HUDEP-2 (cell line): ENCODE measurements around the gene TBPL2.

Source experiments
- DNase-seq, 76 experiments: peaks; one replicate each; lab custom pipeline; 2025; ENCODE audit not compliant: unreplicated experiment in 76 of 76; lab: John Stamatoyannopoulos, UW

The TBPL2 gene

GRCh38 chr14:55411426-55412389 lies 28.7 kb downstream of the TBPL2 start, which contains the start of gene ATG14:
Gene ATG14 (minus strand): TSS chr14:55411830. CDS start chr14:55411822, 8 bp downstream.
- peak in 72 of 76 experiments; percentile 4 to 86 (median 64) for DNase-seq

- DNase-seq, result peak in 1 of 76 experiments; percentile 7
Observed at GRCh38 chr14:55410876-55411275, 29.5 kb downstream of the TBPL2 start.

DNA sequence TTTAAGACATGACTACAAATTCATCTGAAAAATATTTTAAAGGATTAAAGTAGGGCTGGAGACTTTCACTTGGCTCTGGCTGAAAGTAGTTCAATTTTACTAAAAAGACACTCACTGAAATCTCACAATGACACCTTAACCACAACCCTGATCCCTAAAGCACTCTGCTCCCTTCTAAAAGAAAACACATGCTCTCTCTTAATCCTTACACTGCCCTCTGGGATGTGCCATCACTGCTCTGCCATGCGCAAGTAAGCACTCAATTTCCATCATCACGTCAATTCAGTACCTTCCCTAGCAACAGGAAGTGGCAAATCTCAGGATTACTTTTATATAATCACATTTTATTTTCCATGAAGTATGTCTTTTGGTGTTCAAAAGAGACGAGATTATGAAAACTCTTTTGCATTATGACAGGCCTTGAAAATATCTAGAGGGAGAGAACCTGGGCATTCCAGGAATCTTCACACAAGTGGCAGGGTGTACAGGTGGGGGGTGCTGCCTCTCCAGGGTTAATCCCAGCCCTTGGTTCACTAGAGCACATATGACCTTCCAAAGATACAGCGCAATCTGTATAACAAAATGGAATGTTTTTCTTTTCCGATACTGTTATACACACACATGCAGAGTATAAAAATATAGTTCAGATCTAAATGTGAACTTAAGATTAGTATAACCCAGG lies 36.1 kb downstream of the TBPL2 start:
- DNase-seq, result no peak

DNA sequence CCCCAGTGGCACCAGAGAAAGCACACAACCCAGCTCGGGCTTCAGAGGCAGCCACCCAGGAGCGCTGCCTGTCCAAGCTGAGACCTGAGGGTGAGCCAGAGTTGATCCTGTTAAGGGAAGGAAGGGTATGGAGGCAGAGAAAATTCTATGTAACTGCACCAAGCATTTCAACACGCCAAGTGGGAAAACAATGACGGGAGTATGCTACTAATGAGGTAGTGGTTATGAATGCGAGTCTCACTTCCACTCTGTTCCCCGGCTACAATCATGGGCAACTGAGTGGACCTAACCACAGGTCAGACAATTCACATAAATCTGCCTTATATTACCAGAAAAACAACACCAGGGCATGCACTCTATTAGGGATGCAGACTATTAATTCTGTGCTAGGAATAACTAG lies 38.7 kb downstream of the TBPL2 start:
- DNase-seq, result no peak

DNA sequence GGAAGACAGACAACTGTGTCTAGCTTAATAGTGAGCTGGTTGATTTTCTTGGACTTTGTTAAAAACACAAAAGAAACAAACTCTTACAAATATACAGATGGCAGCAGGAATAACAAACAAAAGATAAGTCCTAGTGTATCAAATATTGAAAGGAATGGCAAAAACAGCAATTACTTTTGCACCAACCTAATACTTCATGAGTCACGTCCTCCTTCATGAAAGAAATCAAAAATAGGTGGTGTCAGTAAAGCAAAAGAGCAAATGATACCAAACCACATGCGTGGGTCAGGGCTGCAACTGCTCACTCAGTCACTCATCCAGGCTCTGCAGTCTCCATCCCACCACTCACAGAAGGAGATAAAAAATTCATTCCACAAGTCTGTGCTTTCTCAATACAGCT lies 40.6 kb downstream of the TBPL2 start:
- DNase-seq, result peak in 15 of 76 experiments; percentile 6 to 56 (median 21)

- DNase-seq, result no peak
Observed at GRCh38 chr14:55399183-55399582, 41.2 kb downstream of the TBPL2 start.

GRCh38 chr14:55398679-55399078 lies 41.7 kb downstream of the TBPL2 start:
- peak in 18 of 76 experiments; percentile 8 to 50 (median 21) for DNase-seq

- DNase-seq, result no peak
Observed at GRCh38 chr14:55389330-55389729, 51.1 kb downstream of the TBPL2 start.

DNA sequence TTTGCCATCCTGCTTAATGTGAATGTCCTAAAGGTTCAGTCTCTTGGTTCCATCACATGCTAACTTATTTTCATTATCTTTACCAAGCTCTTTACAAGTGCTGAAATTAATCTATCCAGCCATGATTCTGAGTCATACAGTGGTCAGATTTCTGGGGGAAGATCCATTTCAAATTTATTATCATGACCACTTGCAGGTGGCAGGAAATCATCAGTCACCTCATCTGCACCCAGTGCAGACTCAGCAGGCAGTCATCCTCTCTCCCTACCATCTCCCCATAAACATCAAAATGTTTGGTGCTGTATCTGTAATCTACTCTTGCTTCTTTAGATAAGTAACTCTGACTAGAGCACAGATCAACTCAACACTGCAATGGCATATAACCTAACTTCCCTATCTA lies 52.3 kb downstream of the TBPL2 start:
- peak in 33 of 76 experiments; percentile 11 to 71 (median 39) for DNase-seq

DNA sequence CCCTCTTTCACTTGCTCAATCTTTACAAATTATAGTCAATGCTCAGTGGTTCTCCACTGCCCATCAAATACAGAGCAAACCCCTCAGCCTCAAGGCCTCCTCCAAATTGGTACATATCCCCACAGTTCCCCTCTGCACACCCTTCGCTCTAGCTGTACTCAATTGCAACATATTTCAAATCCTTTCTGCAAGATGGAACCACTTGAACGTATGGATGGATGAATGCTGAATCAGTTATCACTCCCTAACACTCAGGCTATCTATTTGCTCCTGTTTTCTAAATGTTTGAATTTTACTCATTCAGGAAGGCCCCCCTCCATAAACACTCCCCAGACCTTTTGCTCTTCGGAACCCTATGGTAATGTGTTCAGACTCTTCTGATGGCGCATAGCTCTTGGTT lies 53.3 kb downstream of the TBPL2 start:
- DNase-seq, result no peak

DNA sequence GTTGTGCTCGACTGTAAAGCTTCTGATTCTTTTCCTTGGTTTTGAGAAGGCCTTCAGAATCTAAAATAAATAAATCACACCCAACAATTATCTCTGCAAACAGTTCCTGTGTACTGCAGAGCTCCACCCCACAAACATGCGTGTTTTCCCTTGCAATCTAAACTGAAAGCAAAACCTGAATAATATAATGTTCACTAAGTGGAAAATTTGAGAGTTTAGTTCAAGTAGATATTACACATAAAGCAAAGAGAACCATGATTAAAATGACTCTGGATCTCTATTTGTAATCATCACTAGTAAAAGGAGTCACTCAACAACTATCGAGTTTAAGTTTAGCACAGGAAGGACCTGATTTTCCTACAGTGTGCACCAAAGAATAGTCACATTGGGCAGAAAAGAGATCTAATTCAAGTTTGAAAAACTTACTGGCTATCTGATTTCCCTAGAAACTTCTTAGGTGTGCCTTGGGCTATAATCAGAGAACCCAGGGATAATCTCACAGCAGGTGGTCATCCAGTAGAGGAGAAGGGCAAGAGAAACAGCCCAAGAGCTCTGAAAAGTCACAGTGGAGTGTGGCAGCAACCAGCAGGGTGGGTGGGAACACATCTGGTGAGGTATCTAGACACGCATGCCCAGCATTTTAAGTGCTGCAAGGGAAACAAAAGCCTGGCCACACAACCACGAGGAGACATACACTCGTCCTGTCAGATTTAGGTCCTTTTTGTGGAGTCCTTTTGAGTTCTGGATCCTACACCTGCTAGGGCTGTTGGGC lies 54.2 kb downstream of the TBPL2 start:
- DNase-seq, result peak in 3 of 76 experiments; percentile 4 to 25 (median 23)

DNA sequence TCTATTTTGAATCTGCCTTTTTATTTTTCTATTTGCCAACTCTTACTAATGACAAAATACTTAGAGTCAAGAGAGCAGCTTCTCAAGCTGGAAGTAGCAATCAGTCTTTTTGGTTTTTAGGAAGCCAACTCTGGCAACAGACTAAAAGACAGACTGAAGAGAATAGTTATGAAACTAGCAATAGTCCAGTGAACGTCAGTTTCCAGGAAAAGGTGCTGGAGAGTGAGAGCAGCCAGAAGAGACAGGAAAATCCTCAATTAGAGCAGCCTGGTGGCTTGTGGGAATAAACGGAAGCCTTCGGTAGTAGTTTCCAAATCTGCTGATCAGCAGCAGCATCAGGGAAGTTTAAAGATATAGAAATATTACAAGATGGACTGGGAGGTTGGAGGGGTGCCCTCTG lies 55.9 kb downstream of the TBPL2 start:
- DNase-seq, result no peak

DNA sequence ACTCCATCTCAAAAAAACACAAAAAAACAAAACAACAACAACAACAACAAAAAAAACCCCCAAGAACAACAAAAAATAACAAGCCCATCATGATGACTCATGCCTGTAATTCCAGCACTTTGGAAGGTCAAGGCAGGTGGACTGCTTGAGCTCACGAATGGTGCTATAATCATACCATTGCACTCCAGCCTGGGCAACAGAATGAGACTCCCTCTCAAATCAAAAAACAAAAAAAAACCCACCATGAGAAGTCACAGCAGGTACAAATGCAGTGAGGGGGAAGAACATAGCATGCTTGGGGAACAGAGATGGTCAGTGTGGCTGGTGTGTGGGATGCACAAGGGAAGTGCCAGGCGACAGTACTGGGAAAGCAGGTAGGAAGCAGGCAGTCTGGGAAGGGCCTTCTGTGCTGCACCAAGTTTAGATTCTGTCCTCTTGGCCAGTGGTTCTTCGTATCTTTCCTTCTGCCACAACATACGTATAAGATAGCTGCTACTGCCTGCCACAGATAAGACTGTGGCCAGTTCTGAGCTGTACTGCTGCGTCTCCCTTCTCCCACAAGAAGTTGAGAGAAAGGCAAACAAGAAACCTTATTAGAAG lies 56.8 kb downstream of the TBPL2 start:
- DNase-seq, result peak in 75 of 76 experiments; percentile 6 to 90 (median 64)

- peak in 1 of 76 experiments; percentile 4 for DNase-seq
Observed at GRCh38 chr14:55383056-55383466, 57.4 kb downstream of the TBPL2 start.

DNA sequence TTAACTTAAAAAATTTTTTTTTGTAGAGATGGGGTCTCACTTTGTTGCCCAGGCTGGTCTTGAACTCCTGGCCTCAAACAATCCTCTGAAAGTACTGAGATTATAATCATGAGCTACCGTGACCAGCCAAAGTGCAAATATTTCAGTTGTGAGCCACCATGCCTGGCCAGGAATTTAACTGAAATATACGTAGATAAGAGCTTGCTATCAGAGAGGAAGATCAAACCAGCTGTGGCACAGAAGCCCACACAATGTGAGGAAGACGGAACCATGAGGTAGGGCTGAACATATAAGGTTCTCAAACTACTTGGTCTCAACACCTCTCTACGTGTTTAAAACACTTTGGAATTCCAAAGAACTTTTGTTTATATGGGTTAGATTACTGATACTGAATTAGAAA lies 57.9 kb downstream of the TBPL2 start:
- peak in 37 of 76 experiments; percentile 9 to 64 (median 26) for DNase-seq

DNA sequence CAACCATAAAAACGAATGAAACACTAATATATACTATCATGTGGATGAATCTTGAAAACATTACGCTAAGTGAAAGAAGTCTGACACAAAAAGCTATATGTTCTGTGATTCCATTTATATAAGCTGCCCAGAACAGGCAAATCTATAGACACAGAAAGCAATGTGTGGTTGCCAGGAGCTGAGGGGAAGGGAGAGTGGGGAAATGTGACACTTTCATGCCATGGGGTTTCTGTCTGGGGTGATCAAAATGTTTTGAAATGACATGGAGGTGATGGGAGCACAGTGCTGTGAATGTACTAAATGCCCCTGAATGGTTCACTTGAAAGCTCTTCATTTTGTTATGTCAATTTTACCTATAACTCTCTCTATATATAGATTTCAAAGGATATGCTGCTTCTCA lies 58.9 kb downstream of the TBPL2 start:
- DNase-seq, result no peak

GRCh38 chr14:55381040-55381439 lies 59.4 kb downstream of the TBPL2 start:
- DNase-seq, result no peak

GRCh38 chr14:55377236-55377635 lies 63.2 kb downstream of the TBPL2 start:
- no peak for DNase-seq

DNA sequence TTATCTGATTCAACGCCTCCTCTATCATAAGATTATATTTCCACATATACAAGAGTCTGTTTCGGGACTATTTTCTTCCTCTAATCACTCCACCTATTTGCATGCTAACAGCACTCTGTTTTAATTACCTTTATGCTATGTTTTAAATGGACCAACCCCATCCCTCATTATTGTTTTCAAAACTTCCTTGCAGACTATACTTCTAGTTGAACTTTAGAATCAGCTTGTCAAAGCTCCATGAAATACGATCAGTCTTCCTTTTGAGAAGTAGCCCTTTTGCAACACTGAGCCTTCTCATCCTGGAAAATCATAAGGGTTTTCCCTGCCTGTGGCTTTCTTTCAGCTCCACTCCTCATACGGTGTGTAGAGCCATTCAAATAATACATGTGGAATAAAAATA lies 65.6 kb downstream of the TBPL2 start:
- DNase-seq, result no peak
